NCI-H2196 treated with DMSO at 0.1 percent for 48 hours (cell line): Measurements from ENCODE around the gene CNTNAP2.
A peak's percentile ranks its signal among the peaks of the same experiment; 100 is the strongest.

Experiments used
- DNase-seq: peaks from one replicate; lab custom pipeline; 2025; ENCODE audit not compliant: unreplicated experiment; lab: John Stamatoyannopoulos, UW

CNTNAP2 gene

GRCh38 chr7:147980826-147981813 is 1864.5 kb downstream of the CNTNAP2 start:
- no peak for DNase-seq

- no peak for DNase-seq
Measured at GRCh38 chr7:147982307-147982706, 1865.7 kb downstream of the CNTNAP2 start.

- no peak for DNase-seq
Measured at GRCh38 chr7:147984265-147984664, 1867.7 kb downstream of the CNTNAP2 start.

GRCh38 chr7:147990079-147990478 is 1873.5 kb downstream of the CNTNAP2 start:
- no peak for DNase-seq

- no peak for DNase-seq
Measured at GRCh38 chr7:147990942-147991341, 1874.3 kb downstream of the CNTNAP2 start.

- DNase-seq: no peak
Measured at GRCh38 chr7:147992698-147993097, 1876.1 kb downstream of the CNTNAP2 start.

- DNase-seq: no peak
Measured at GRCh38 chr7:147997636-147998035, 1881.0 kb downstream of the CNTNAP2 start.

- DNase-seq: no peak
Measured at GRCh38 chr7:147999962-148000361, 1883.4 kb downstream of the CNTNAP2 start.

- no peak for DNase-seq
Measured at GRCh38 chr7:148011753-148012152, 1895.2 kb downstream of the CNTNAP2 start.

GRCh38 chr7:148014001-148014400 is 1897.4 kb downstream of the CNTNAP2 start:
- no peak for DNase-seq

- peak; percentile 28 for DNase-seq
Measured at GRCh38 chr7:148014541-148014940, 1897.9 kb downstream of the CNTNAP2 start.

GRCh38 chr7:148017126-148017525 is 1900.5 kb downstream of the CNTNAP2 start:
- no peak for DNase-seq

GRCh38 chr7:148020679-148021078 is 1904.1 kb downstream of the CNTNAP2 start:
- no peak for DNase-seq

GRCh38 chr7:148021507-148022045 is 1905.0 kb downstream of the CNTNAP2 start:
- DNase-seq: no peak

- no peak for DNase-seq
Measured at GRCh38 chr7:148022832-148023231, 1906.2 kb downstream of the CNTNAP2 start.

- DNase-seq: no peak
Measured at GRCh38 chr7:148026713-148027112, 1910.1 kb downstream of the CNTNAP2 start.

GRCh38 chr7:148028165-148028564 is 1911.6 kb downstream of the CNTNAP2 start:
- no peak for DNase-seq

- no peak for DNase-seq
Measured at GRCh38 chr7:148031019-148031418, 1914.4 kb downstream of the CNTNAP2 start.

- no peak for DNase-seq
Measured at GRCh38 chr7:148031811-148032210, 1915.2 kb downstream of the CNTNAP2 start.

GRCh38 chr7:148035950-148036349 is 1919.3 kb downstream of the CNTNAP2 start:
- DNase-seq: no peak

- DNase-seq: no peak
Measured at GRCh38 chr7:148037044-148037443, 1920.4 kb downstream of the CNTNAP2 start.

- no peak for DNase-seq
Measured at GRCh38 chr7:148041156-148041555, 1924.6 kb downstream of the CNTNAP2 start.
